Measurements from ENCODE around the gene MKRN2. TPM values are rescaled to one million over a fixed set of nuclear protein-coding genes. Genes with fewer than 3 reads are reported as not detected.

MKRN2 gene
- total RNA-seq, 2 donors from 2014 or later, result 24.7 to 30.5 TPM

DNA sequence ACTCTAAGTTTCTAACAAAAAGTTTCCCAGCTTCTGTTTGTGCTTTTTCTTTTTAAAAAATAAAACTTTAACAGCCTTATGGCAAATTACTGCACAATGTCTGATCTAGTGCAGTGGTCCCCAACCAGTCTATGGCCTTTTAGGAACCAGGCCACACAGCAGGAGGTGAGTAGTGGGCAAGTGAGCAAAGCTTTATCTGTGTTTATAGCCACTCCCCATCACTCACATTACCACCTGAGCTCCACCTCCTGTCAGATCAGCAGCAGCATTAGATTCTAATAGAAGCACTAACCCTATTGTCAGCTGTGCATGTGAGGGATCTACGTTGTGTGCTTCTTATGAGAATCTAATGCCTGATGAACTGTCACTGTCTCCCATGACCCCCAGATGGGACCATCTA is 5.6 kb downstream of the MKRN2 start:
- peaks cover 0 to 55% of the 10 kb centered on the region in 2 donors for H3K4me1 ChIP-seq
- no peaks in the 10 kb centered on the region for H3K36me3 ChIP-seq
- TF ChIP-seq, protein P1, sequence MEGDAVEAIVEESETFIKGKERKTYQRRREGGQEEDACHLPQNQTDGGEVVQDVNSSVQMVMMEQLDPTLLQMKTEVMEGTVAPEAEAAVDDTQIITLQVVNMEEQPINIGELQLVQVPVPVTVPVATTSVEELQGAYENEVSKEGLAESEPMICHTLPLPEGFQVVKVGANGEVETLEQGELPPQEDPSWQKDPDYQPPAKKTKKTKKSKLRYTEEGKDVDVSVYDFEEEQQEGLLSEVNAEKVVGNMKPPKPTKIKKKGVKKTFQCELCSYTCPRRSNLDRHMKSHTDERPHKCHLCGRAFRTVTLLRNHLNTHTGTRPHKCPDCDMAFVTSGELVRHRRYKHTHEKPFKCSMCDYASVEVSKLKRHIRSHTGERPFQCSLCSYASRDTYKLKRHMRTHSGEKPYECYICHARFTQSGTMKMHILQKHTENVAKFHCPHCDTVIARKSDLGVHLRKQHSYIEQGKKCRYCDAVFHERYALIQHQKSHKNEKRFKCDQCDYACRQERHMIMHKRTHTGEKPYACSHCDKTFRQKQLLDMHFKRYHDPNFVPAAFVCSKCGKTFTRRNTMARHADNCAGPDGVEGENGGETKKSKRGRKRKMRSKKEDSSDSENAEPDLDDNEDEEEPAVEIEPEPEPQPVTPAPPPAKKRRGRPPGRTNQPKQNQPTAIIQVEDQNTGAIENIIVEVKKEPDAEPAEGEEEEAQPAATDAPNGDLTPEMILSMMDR (IDR thresholded peaks at IDR 0.05), result no peak
- H3K9me3 ChIP-seq, result peaks cover 0 to 13% of the 10 kb centered on the region in 2 donors
- H3K27me3 ChIP-seq, result no peaks in the 10 kb centered on the region
- DNase-seq (ENCODE audit: low spot score), result no peak
- peak overlapping the region; percentile 58 to 98 for H3K27ac ChIP-seq
- H3K4me3 ChIP-seq, result no peak overlapping the region

- peaks cover 0 to 12% of the 10 kb centered on the region in 2 donors for H3K4me1 ChIP-seq
- TF ChIP-seq, protein P1 (IDR thresholded peaks at IDR 0.05), result no peak
Observed at GRCh38 chr3:12566976-12567375, 10.1 kb downstream of the MKRN2 start.

DNA sequence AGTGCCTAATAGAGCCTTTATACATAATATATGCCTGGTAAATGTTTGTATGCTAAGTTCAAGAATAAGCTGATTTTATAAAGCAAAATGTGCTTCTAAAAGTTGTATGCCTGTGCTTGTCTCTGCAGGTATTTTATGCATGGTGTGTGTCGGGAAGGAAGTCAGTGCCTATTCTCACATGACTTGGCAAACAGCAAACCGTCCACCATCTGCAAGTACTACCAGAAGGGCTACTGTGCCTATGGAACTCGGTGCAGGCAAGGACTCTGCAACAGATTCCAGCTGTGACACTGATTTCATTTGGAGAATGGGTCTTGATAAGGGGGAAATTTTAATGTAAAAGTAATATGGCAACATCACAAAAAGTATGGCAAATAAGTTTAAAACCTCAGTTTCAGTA is 11.9 kb downstream of the MKRN2 start:
- Histone ChIP-seq H3K9me3 (peaks cover 0 to 13% of the 10 kb centered on the region in 2 donors), H3K27me3 (no peaks in the 10 kb centered on the region), H3K36me3 (peaks cover 50% of the 10 kb centered on the region), H3K27ac (no peak overlapping the region), H3K4me1 (peaks cover 0 to 5% of the 10 kb centered on the region in 2 donors), H3K4me3 (no peak overlapping the region)
- TF ChIP-seq, protein P1 (IDR thresholded peaks at IDR 0.05), result no peak
- DNase-seq (ENCODE audit: low spot score), result no peak

More at GRCh38 chr3:12566976-12567375, 10.1 kb downstream of the MKRN2 start:
- H3K27me3 ChIP-seq, result no peaks in the 10 kb centered on the region
- H3K4me3 ChIP-seq, result no peak overlapping the region
- H3K9me3 ChIP-seq, result peaks cover 0 to 13% of the 10 kb centered on the region in 2 donors
- H3K36me3 ChIP-seq, result peaks cover 32% of the 10 kb centered on the region
- H3K27ac ChIP-seq, result no peak overlapping the region
- no peak for DNase-seq (ENCODE audit: low spot score)

DNA sequence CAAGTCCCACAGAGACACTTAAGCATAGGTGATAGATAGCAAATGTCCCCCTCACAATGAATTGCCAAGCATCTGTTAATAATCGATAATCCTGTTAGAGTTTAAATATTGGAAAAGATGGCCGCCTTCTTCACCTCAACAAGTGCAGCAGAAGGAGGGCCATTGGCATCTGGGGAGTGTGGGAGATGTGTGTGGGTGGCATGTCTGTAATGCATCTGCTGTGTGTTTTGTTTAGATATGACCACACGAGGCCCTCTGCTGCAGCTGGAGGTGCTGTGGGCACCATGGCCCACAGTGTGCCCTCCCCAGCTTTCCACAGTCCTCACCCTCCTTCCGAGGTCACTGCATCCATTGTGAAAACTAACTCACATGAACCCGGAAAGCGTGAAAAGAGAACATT is 12.9 kb downstream of the MKRN2 start:
- H3K27me3 ChIP-seq, result no peaks in the 10 kb centered on the region
- H3K27ac ChIP-seq, result no peak overlapping the region
- H3K9me3 ChIP-seq, result peaks cover 0 to 13% of the 10 kb centered on the region in 2 donors
- H3K4me3 ChIP-seq, result no peak overlapping the region
- H3K36me3 ChIP-seq, result peaks cover 61% of the 10 kb centered on the region
- no peak for DNase-seq (ENCODE audit: low spot score)
- TF ChIP-seq, protein P1 (IDR thresholded peaks at IDR 0.05), result no peak
- H3K4me1 ChIP-seq, result peaks cover 0 to 16% of the 10 kb centered on the region in 2 donors

- Histone ChIP-seq H3K9me3 (peaks cover 0 to 1% of the 10 kb centered on the region in 2 donors), H3K4me3 (no peak overlapping the region), H3K27me3 (no peaks in the 10 kb centered on the region), H3K27ac (no peak overlapping the region), H3K36me3 (peaks cover 83% of the 10 kb centered on the region), H3K4me1 (peaks cover 0 to 20% of the 10 kb centered on the region in 2 donors)
- TF ChIP-seq, protein P1 (IDR thresholded peaks at IDR 0.05), result no peak
- no peak for DNase-seq (ENCODE audit: low spot score)
Observed at GRCh38 chr3:12571986-12572385, 15.1 kb downstream of the MKRN2 start.

GRCh38 chr3:12574131-12574530 is 17.2 kb downstream of the MKRN2 start:
- H3K27me3 ChIP-seq, result no peaks in the 10 kb centered on the region
- H3K27ac ChIP-seq, result peak overlapping the region; percentile 63 to 81
- no peak for DNase-seq (ENCODE audit: low spot score)
- TF ChIP-seq, protein P1 (IDR thresholded peaks at IDR 0.05), result no peak
- H3K36me3 ChIP-seq, result peaks cover 98% of the 10 kb centered on the region
- no peaks in the 10 kb centered on the region for H3K9me3 ChIP-seq
- H3K4me3 ChIP-seq, result no peak overlapping the region
- H3K4me1 ChIP-seq, result peaks cover 0 to 21% of the 10 kb centered on the region in 2 donors

Data from right atrium auricular region (tissue), 2 donors.